ENCODE results near the gene STMND1.

STMND1 gene

DNA sequence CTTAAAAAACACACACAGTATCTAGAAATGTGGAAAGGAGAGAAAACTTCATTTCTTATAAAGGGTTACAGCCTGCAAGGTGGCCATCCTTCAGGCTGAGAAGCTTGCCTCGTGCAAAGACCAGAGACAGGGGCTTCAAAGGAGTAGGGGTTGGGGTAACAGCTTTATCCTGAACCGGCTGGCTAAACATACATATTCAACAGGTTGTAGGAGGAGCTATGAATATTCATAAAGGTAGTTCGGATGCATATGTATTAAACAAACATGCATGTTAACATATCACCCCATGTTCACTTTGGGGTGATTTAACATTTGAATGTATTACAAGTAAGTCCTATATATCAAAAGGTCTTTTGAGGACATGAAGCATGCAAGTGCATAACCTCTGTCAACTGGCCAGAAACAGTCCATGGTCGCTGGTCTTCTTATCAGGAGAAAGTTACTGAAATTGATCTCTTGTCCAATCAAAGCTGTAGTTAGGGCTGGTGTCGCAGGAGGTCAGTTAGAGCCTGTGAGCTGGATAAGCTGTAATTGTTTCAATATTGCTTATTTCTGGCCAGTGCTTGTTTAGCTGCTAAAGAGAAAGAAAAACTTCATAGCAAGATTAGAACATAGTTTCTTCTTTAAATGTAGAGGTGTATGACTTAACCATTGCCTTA, 2.3 kb upstream of the STMND1 start:
- Histone ChIP-seq H2BK120ac (ENCODE audit: low read depth, low read length) (no peak overlapping the region), H4K8ac (ENCODE audit: low read length) (no peak overlapping the region), H3K9ac (ENCODE audit: low read length) (no peak overlapping the region), H3K27ac (ENCODE audit: low read length, poor library complexity, severe bottlenecking) (no peak overlapping the region), H2BK5ac (ENCODE audit: low read depth, low read length, poor library complexity, severe bottlenecking) (no peak overlapping the region), H3K4me1 (ENCODE audit: control insufficient read depth, insufficient read depth, low read depth, low read length) (peaks cover 9% of the 10 kb centered on the region), H2BK15ac (ENCODE audit: low read depth, poor library complexity, severe bottlenecking) (no peak overlapping the region), H3K18ac (ENCODE audit: low read depth in 1 of 2, low read length in 2 of 2) (no peak overlapping the region), H3K14ac (ENCODE audit: low read length in 2 of 2) (no peak overlapping the region), H3K4me2 (ENCODE audit: low read length, poor library complexity, severe bottlenecking) (no peak overlapping the region), H3K9me3 (ENCODE audit: control insufficient read depth, low read length) (no peaks in the 10 kb centered on the region), H3K79me1 (replicated peaks; ENCODE audit: low read length, poor library complexity, severe bottlenecking) (no peaks in the 10 kb centered on the region), H2AFZ (ENCODE audit: low read depth, low read length) (no peak overlapping the region), H3K4me3 (ENCODE audit: insufficient read depth in 1 of 2, low read depth in 1 of 2, low read length in 2 of 2) (no peak overlapping the region), H4K91ac (ENCODE audit: low read length) (no peak overlapping the region), H2AK5ac (ENCODE audit: low read length, severe bottlenecking) (no peak overlapping the region), H2BK12ac (ENCODE audit: low read length in 2 of 2) (no peak overlapping the region), H3K27me3 (ENCODE audit: control insufficient read depth in 1 of 2, insufficient read depth in 1 of 2, low read length in 2 of 2) (peaks cover 36 to 44% of the 10 kb centered on the region in 2 experiments), H3K23ac (ENCODE audit: low read length in 2 of 2) (no peak overlapping the region), H3K36me3 (ENCODE audit: control insufficient read depth in 1 of 2, insufficient read depth in 2 of 2, low read depth in 1 of 2, low read length in 2 of 2) (no peaks in the 10 kb centered on the region), H3K4ac (ENCODE audit: low read depth in 1 of 2, low read length in 2 of 2) (no peak overlapping the region)
- DNase-seq: no peak
- WGBS: 79% methylated on average over 3 of the region's 5 CpGs

DNA sequence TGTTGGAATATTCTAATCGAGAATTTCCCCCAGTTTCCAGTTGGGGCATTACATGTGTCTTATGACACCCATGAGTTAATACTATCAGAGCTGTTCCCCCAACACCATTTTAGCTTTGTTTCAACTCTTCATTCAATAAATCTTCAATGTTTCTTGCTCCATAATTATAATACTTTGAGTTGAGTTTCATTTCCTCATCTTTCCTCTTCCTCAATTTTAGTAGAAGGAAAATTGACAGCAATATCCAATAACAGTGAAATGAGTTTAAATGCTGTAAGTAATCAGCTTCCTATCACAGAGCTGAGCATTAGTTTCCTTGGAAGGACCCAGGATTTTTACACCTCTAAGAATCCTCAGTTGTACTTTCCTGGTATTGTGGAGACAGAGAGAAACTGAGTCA, 1.0 kb upstream of the STMND1 start:
- Histone ChIP-seq H2AFZ (ENCODE audit: low read depth, low read length) (no peak overlapping the region), H2BK12ac (ENCODE audit: low read length in 2 of 2) (no peak overlapping the region), H3K79me1 (replicated peaks; ENCODE audit: low read length, poor library complexity, severe bottlenecking) (no peaks in the 10 kb centered on the region), H2BK5ac (ENCODE audit: low read depth, low read length, poor library complexity, severe bottlenecking) (no peak overlapping the region), H3K18ac (ENCODE audit: low read depth in 1 of 2, low read length in 2 of 2) (no peak overlapping the region), H3K36me3 (ENCODE audit: control insufficient read depth in 1 of 2, insufficient read depth in 2 of 2, low read depth in 1 of 2, low read length in 2 of 2) (no peaks in the 10 kb centered on the region), H3K9ac (ENCODE audit: low read length) (no peak overlapping the region), H2BK120ac (ENCODE audit: low read depth, low read length) (no peak overlapping the region), H3K4me1 (ENCODE audit: control insufficient read depth, insufficient read depth, low read depth, low read length) (peaks cover 9% of the 10 kb centered on the region), H3K4ac (ENCODE audit: low read depth in 1 of 2, low read length in 2 of 2) (no peak overlapping the region), H3K4me2 (ENCODE audit: low read length, poor library complexity, severe bottlenecking) (no peak overlapping the region), H3K4me3 (ENCODE audit: insufficient read depth in 1 of 2, low read depth in 1 of 2, low read length in 2 of 2) (no peak overlapping the region), H3K23ac (ENCODE audit: low read length in 2 of 2) (no peak overlapping the region), H3K9me3 (ENCODE audit: control insufficient read depth, low read length) (no peaks in the 10 kb centered on the region), H3K14ac (ENCODE audit: low read length in 2 of 2) (no peak overlapping the region), H4K91ac (ENCODE audit: low read length) (no peak overlapping the region), H2AK5ac (ENCODE audit: low read length, severe bottlenecking) (no peak overlapping the region), H2BK15ac (ENCODE audit: low read depth, poor library complexity, severe bottlenecking) (no peak overlapping the region), H3K27me3 (ENCODE audit: control insufficient read depth in 1 of 2, insufficient read depth in 1 of 2, low read length in 2 of 2) (peaks cover 36 to 42% of the 10 kb centered on the region in 2 experiments), H3K27ac (ENCODE audit: low read length, poor library complexity, severe bottlenecking) (no peak overlapping the region), H4K8ac (ENCODE audit: low read length) (no peak overlapping the region)
- DNase-seq: no peak
- 100% methylated on average over 1 of the region's 1 CpG for WGBS

DNA sequence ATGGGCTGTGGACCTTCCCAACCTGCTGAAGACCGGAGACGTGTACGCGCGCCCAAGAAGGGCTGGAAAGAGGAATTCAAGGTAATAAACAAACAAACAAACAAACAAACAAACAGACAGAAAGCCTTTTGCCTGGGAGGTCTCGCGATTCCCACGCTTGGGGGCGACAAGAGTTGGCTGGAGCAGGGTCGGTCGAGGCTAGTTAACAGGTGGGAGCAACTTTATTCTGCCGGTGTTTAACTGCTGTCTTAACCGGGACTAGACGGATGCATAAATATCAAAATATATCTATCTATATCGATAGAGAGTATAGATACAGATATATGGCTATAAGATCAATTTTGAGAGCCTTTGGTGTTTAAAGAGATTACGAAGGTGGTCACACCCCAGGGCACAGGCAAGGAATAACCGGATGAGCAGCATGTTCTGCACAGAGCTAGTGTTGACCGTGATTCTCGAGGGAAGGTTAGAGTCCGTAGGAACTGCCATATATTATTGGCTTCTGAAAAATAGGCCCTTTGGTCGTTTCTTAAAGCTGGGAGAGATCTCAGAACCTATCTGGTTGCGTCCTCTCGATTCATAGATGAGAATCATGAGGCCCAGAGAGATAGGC, 514 bp downstream of the STMND1 start:
- Histone ChIP-seq H2AK5ac (ENCODE audit: low read length, severe bottlenecking) (no peak overlapping the region), H2BK15ac (ENCODE audit: low read depth, poor library complexity, severe bottlenecking) (no peak overlapping the region), H2BK5ac (ENCODE audit: low read depth, low read length, poor library complexity, severe bottlenecking) (no peak overlapping the region), H2BK12ac (ENCODE audit: low read length in 2 of 2) (no peak overlapping the region), H3K79me1 (replicated peaks; ENCODE audit: low read length, poor library complexity, severe bottlenecking) (no peaks in the 10 kb centered on the region), H3K4me3 (ENCODE audit: insufficient read depth in 1 of 2, low read depth in 1 of 2, low read length in 2 of 2) (peak overlapping the region; percentile 47 to 71), H4K91ac (ENCODE audit: low read length) (no peak overlapping the region), H3K27me3 (ENCODE audit: control insufficient read depth in 1 of 2, insufficient read depth in 1 of 2, low read length in 2 of 2) (peaks cover 36 to 42% of the 10 kb centered on the region in 2 experiments), H3K4ac (ENCODE audit: low read depth in 1 of 2, low read length in 2 of 2) (no peak overlapping the region), H2AFZ (ENCODE audit: low read depth, low read length) (no peak overlapping the region), H3K4me1 (ENCODE audit: control insufficient read depth, insufficient read depth, low read depth, low read length) (peaks cover 9% of the 10 kb centered on the region), H3K9ac (ENCODE audit: low read length) (peak overlapping the region; percentile 2), H3K23ac (ENCODE audit: low read length in 2 of 2) (no peak overlapping the region), H3K14ac (ENCODE audit: low read length in 2 of 2) (no peak overlapping the region), H3K27ac (ENCODE audit: low read length, poor library complexity, severe bottlenecking) (no peak overlapping the region), H3K4me2 (ENCODE audit: low read length, poor library complexity, severe bottlenecking) (peak overlapping the region; percentile 71), H2BK120ac (ENCODE audit: low read depth, low read length) (no peak overlapping the region), H3K18ac (ENCODE audit: low read depth in 1 of 2, low read length in 2 of 2) (no peak overlapping the region), H3K9me3 (ENCODE audit: control insufficient read depth, low read length) (no peaks in the 10 kb centered on the region), H3K36me3 (ENCODE audit: control insufficient read depth in 1 of 2, insufficient read depth in 2 of 2, low read depth in 1 of 2, low read length in 2 of 2) (no peaks in the 10 kb centered on the region), H4K8ac (ENCODE audit: low read length) (no peak overlapping the region)
- 57% methylated on average over 15 of the region's 23 CpGs for WGBS
- DNase-seq: no peak

DNA sequence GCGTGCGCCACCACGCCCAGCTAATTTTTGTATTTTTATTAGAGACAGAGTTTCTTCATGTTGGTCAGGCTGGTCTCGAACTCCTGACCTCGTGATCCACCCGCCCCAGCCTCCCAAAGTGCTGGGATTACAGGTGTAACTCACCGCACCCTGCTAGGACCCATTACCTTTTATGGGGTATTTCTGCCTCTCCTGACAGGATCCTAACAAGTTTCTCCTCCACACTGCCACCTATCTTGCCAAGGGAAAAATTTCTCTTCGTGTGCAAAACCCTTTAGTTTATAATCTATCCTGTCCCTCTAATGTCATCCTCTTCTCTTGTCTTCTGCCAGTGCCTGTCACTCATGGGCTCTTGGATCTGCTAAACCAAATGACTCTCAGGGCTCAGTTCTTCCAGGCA, 1.9 kb downstream of the STMND1 start:
- Histone ChIP-seq H3K4ac (ENCODE audit: low read depth in 1 of 2, low read length in 2 of 2) (no peak overlapping the region), H2BK12ac (ENCODE audit: low read length in 2 of 2) (no peak overlapping the region), H4K91ac (ENCODE audit: low read length) (no peak overlapping the region), H2AFZ (ENCODE audit: low read depth, low read length) (no peak overlapping the region), H3K27ac (ENCODE audit: low read length, poor library complexity, severe bottlenecking) (no peak overlapping the region), H3K9ac (ENCODE audit: low read length) (no peak overlapping the region), H2BK15ac (ENCODE audit: low read depth, poor library complexity, severe bottlenecking) (no peak overlapping the region), H2BK120ac (ENCODE audit: low read depth, low read length) (no peak overlapping the region), H3K4me2 (ENCODE audit: low read length, poor library complexity, severe bottlenecking) (no peak overlapping the region), H3K4me1 (ENCODE audit: control insufficient read depth, insufficient read depth, low read depth, low read length) (peaks cover 9% of the 10 kb centered on the region), H3K23ac (ENCODE audit: low read length in 2 of 2) (no peak overlapping the region), H3K4me3 (ENCODE audit: insufficient read depth in 1 of 2, low read depth in 1 of 2, low read length in 2 of 2) (no peak overlapping the region), H3K14ac (ENCODE audit: low read length in 2 of 2) (no peak overlapping the region), H3K79me1 (replicated peaks; ENCODE audit: low read length, poor library complexity, severe bottlenecking) (no peaks in the 10 kb centered on the region), H2BK5ac (ENCODE audit: low read depth, low read length, poor library complexity, severe bottlenecking) (no peak overlapping the region), H4K8ac (ENCODE audit: low read length) (no peak overlapping the region), H3K36me3 (ENCODE audit: control insufficient read depth in 1 of 2, insufficient read depth in 2 of 2, low read depth in 1 of 2, low read length in 2 of 2) (no peaks in the 10 kb centered on the region), H3K9me3 (ENCODE audit: control insufficient read depth, low read length) (no peaks in the 10 kb centered on the region), H3K27me3 (ENCODE audit: control insufficient read depth in 1 of 2, insufficient read depth in 1 of 2, low read length in 2 of 2) (peaks cover 36 to 42% of the 10 kb centered on the region in 2 experiments), H2AK5ac (ENCODE audit: low read length, severe bottlenecking) (no peak overlapping the region), H3K18ac (ENCODE audit: low read depth in 1 of 2, low read length in 2 of 2) (no peak overlapping the region)
- WGBS: 79% methylated on average over 8 of the region's 8 CpGs
- DNase-seq: no peak
